Gastroesophageal sphincter (tissue), 3 donors: Measurements from ENCODE around the gene CBLN1.

Experiments
- CTCF ChIP-seq, 4 experiments: fragments of 200-600 bp in 2 of 4; fragments of 450-650 bp in 2 of 4; sonication (generic) in 1 of 4; IDR thresholded peaks; one replicate each; pipeline ENCODE4 v1.5.1; 2017 to 2019; ENCODE audit warnings: antibody characterized with exemption in 4 of 4, mild to moderate bottlenecking in 2 of 4, moderate library complexity in 2 of 4
- POLR2AphosphoS5 ChIP-seq: sonication (generic); formaldehyde crosslinking; IDR thresholded peaks from one replicate; pipeline ENCODE4 v1.6.1; 2017; ENCODE audit warnings: antibody characterized with exemption

GRCh38 chr16:49327466-49327865 is 45.8 kb upstream of the CBLN1 start:
- TF ChIP-seq CTCF (IDR thresholded peaks at IDR 0.05): no peak
- TF ChIP-seq POLR2AphosphoS5: no peak
